GM19351 (cell line): ENCODE data around the gene CENPQ.
"Not testable (repeated sequence)": the region's sequence is repeated elsewhere in the genome, so short reads cannot be mapped to it uniquely, and the experiment has no call there.

ENCODE experiments used
- ATAC-seq: cut with Tn5 transposase; IDR thresholded peaks from one replicate; pipeline ENCODE4 v1.9.1; 2021; ENCODE audit warnings: mild to moderate bottlenecking, moderate library complexity; ENCODE audit not compliant: unreplicated experiment

CENPQ gene

GRCh38 chr6:49462927-49463611 is at the start of gene CENPQ, which contains the start of gene MMUT:
Gene CENPQ (plus strand): TSS chr6:49463370. CDS start chr6:49470177, 6,807 bp downstream.
Gene MMUT (minus strand): TSS chr6:49463253. CDS start chr6:49459466, 3,787 bp downstream.
- ATAC-seq: peak; percentile 96

- no peak for ATAC-seq
These were observed 47.8 kb upstream of the CENPQ start for GRCh38 chr6:49415358-49415757.

GRCh38 chr6:49416195-49416594 is 47.0 kb upstream of the CENPQ start:
- ATAC-seq: no peak

- ATAC-seq: no peak
These were observed 39.4 kb upstream of the CENPQ start for GRCh38 chr6:49423817-49424216.

GRCh38 chr6:49430187-49430586 is 33.0 kb upstream of the CENPQ start:
- ATAC-seq: no peak

GRCh38 chr6:49430866-49431265 is 32.3 kb upstream of the CENPQ start:
- ATAC-seq: no peak

- no peak for ATAC-seq
These were observed 9.9 kb upstream of the CENPQ start for GRCh38 chr6:49453221-49453620.

- ATAC-seq: peak; percentile 75
These were observed 8.1 kb upstream of the CENPQ start for GRCh38 chr6:49454787-49455709.

- no peak for ATAC-seq
These were observed 5.4 kb upstream of the CENPQ start for GRCh38 chr6:49457771-49458170.

- ATAC-seq: no peak
These were observed 1.1 kb upstream of the CENPQ start for GRCh38 chr6:49462071-49462470.

GRCh38 chr6:49462599-49462926 is 607 bp upstream of the CENPQ start:
- ATAC-seq: peak; percentile 4

- peak; percentile 3 for ATAC-seq
These were observed 420 bp downstream of the CENPQ start for GRCh38 chr6:49463612-49463967.

- no peak for ATAC-seq
These were observed 1.5 kb downstream of the CENPQ start for GRCh38 chr6:49464691-49465090.

- no peak for ATAC-seq
These were observed 4.9 kb downstream of the CENPQ start for GRCh38 chr6:49468042-49468441.

- ATAC-seq: not testable (repeated sequence)
These were observed 13.4 kb downstream of the CENPQ start for GRCh38 chr6:49476564-49476963.

- ATAC-seq: no peak
These were observed 16.3 kb downstream of the CENPQ start for GRCh38 chr6:49479308-49479970.

- ATAC-seq: not testable (repeated sequence)
These were observed 18.7 kb downstream of the CENPQ start for GRCh38 chr6:49481846-49482245.

GRCh38 chr6:49483380-49483779 is 20.2 kb downstream of the CENPQ start:
- not testable (repeated sequence) for ATAC-seq

GRCh38 chr6:49490633-49491032 is 27.5 kb downstream of the CENPQ start:
- ATAC-seq: no peak

GRCh38 chr6:49497304-49497703 is 34.1 kb downstream of the CENPQ start:
- no peak for ATAC-seq

GRCh38 chr6:49499126-49499525 is 36.0 kb downstream of the CENPQ start:
- ATAC-seq: no peak

GRCh38 chr6:49499623-49500022 is 36.5 kb downstream of the CENPQ start, which contains the start of gene GLYATL3:
Gene GLYATL3 (plus strand): TSS chr6:49499923. CDS start chr6:49511991, 12,068 bp downstream.
- no peak for ATAC-seq
